ACHN (cell line): ENCODE measurements around the gene KLF2.
"Not testable (repeated sequence)": the region's sequence is repeated elsewhere in the genome, so short reads cannot be mapped to it uniquely, and the experiment has no call there.

Source experiments
- DNase-seq: peaks from one replicate; pipeline ENCODE4 v3.0.0-alpha.2; 2015
- in situ Hi-C: cut with HindIII; loops from 2 replicates; pipeline ENCODE4 v1.10.0; 2017; ENCODE audit warnings: low sequenced_read_pairs, low pct_ligation_motif_present, low pct_unique_long_range_greater_than_20kb

KLF2 gene

GRCh38 chr19:16330806-16331690, 6.4 kb downstream of the KLF2 start:
- in situ Hi-C loops, result no loop called here
- DNase-seq, result no peak

GRCh38 chr19:16333001-16333586, 8.5 kb downstream of the KLF2 start:
- DNase-seq, result no peak
- in situ Hi-C loops, result no loop called here

- in situ Hi-C loops, result no loop called here
- no peak for DNase-seq
These were observed 9.8 kb downstream of the KLF2 start for GRCh38 chr19:16334411-16334810.

- no peak for DNase-seq
- in situ Hi-C loops, result no loop called here
These were observed 10.6 kb downstream of the KLF2 start for GRCh38 chr19:16335226-16335625.

GRCh38 chr19:16336571-16336970, 11.9 kb downstream of the KLF2 start:
- in situ Hi-C loops, result no loop called here
- DNase-seq, result no peak

GRCh38 chr19:16337809-16338469, 13.3 kb downstream of the KLF2 start:
- DNase-seq, result peak; percentile 25

GRCh38 chr19:16338470-16339360, 14.1 kb downstream of the KLF2 start:
- DNase-seq, result peak; percentile 95
- in situ Hi-C loops, result no loop called here

More at GRCh38 chr19:16337809-16338469, 13.3 kb downstream of the KLF2 start:
- in situ Hi-C loops, result no loop called here

- no peak for DNase-seq
- in situ Hi-C loops, result no loop called here
These were observed 14.7 kb downstream of the KLF2 start for GRCh38 chr19:16339361-16339725.

GRCh38 chr19:16340092-16340491, 15.5 kb downstream of the KLF2 start:
- no peak for DNase-seq
- in situ Hi-C loops, result no loop called here

- in situ Hi-C loops, result no loop called here
- no peak for DNase-seq
These were observed 16.0 kb downstream of the KLF2 start for GRCh38 chr19:16340654-16341053.

- in situ Hi-C loops, result no loop called here
These were observed 17.5 kb downstream of the KLF2 start for GRCh38 chr19:16342002-16342715.

GRCh38 chr19:16343156-16343555, 18.5 kb downstream of the KLF2 start:
- in situ Hi-C loops, result no loop called here

More at GRCh38 chr19:16342002-16342715, 17.5 kb downstream of the KLF2 start:
- DNase-seq, result peak; percentile 74

GRCh38 chr19:16345457-16345856, 20.8 kb downstream of the KLF2 start:
- in situ Hi-C loops, result no loop called here
- DNase-seq, result no peak

More at GRCh38 chr19:16343156-16343555, 18.5 kb downstream of the KLF2 start:
- DNase-seq, result no peak

GRCh38 chr19:16347099-16347498, 22.5 kb downstream of the KLF2 start:
- DNase-seq, in situ Hi-C loops: not testable (repeated sequence)

GRCh38 chr19:16347706-16348105, 23.1 kb downstream of the KLF2 start:
- in situ Hi-C loops, result no loop called here
- no peak for DNase-seq

GRCh38 chr19:16349551-16350152, 25.0 kb downstream of the KLF2 start:
- DNase-seq, result no peak
- in situ Hi-C loops, result no loop called here

GRCh38 chr19:16351133-16351809, 26.6 kb downstream of the KLF2 start:
- DNase-seq, result no peak
- in situ Hi-C loops, result no loop called here
